IMR-90 (cell line): ENCODE measurements around the gene FAM163A. TPM values are rescaled to one million over a fixed set of nuclear protein-coding genes. Genes with fewer than 3 reads are reported as not detected.

Experiments used
- ATAC-seq: fragments of 200-7000 bp; cut with Tn5 transposase; 2 replicates; pipeline ENCODE4 v1.9.1; 2020; ENCODE audit warnings: low read depth, mild to moderate bottlenecking, moderate library complexity
- BruUV-seq: library from RNA; stranded (reverse); fragments of 400-500 nt; replicated peaks from 2 replicates; lab custom pipeline; 2021; lab: Mats Ljungman, UMichigan
- CTCF ChIA-PET: fragments of 300-600 bp; formaldehyde crosslinking; extraction: SDS; loops from one replicate; lab custom pipeline; 2021; ENCODE audit warnings: antibody characterized with exemption; lab: Yijun Ruan, JAX
- POLR2A ChIA-PET: fragments of 300-600 bp; sonication (Branson Sonifier 250); formaldehyde crosslinking; loops from one replicate; lab custom pipeline; 2022; ENCODE audit warnings: antibody characterized with exemption; ENCODE audit not compliant: unreplicated experiment; lab: Charles Lee
- DNase-seq: peaks from one replicate; pipeline ENCODE4 v3.0.0; 2013
- H2AFZ ChIP-seq: replicated peaks from 2 replicates; pipeline ENCODE3; 2013; ENCODE audit warnings: low read length, mild to moderate bottlenecking; ENCODE audit not compliant: poor library complexity
- H2AK5ac ChIP-seq: 2 replicates; pipeline ENCODE4 v1.6.1; 2013; ENCODE audit warnings: low read depth, low read length, inconsistent platforms
- H2AK9ac ChIP-seq: replicated peaks from 2 replicates; pipeline ENCODE3; 2013; ENCODE audit warnings: mild to moderate bottlenecking, low read depth, low read length, moderate library complexity; ENCODE audit not compliant: poor library complexity
- H2BK120ac ChIP-seq: 2 replicates; pipeline ENCODE4 v1.6.1; 2013; ENCODE audit warnings: low read depth, low read length, inconsistent platforms
- H2BK15ac ChIP-seq: 3 replicates; pipeline ENCODE4 v1.6.1; 2013; ENCODE audit warnings: low read depth, low read length, inconsistent platforms
- H2BK20ac ChIP-seq: 2 replicates; pipeline ENCODE4 v1.6.1; 2013; ENCODE audit warnings: low read depth, mild to moderate bottlenecking, inconsistent platforms, low read length, moderate library complexity
- H2BK5ac ChIP-seq: 2 replicates; pipeline ENCODE4 v1.6.1; 2013; ENCODE audit warnings: mild to moderate bottlenecking, low read depth, low read length, inconsistent platforms; ENCODE audit not compliant: poor library complexity, severe bottlenecking
- H3K14ac ChIP-seq: replicated peaks from 2 replicates; pipeline ENCODE4 v1.6.1; 2013; ENCODE audit warnings: low read depth, low read length, inconsistent platforms
- H3K18ac ChIP-seq: 2 replicates; pipeline ENCODE4 v1.6.1; 2013; ENCODE audit warnings: low read depth, low read length, control low read depth
- H3K23ac ChIP-seq: 2 replicates; pipeline ENCODE4 v1.6.1; 2013; ENCODE audit warnings: low read depth, low read length, inconsistent platforms
- H3K27ac ChIP-seq: 2 replicates; pipeline ENCODE4 v1.5.1; 2013; ENCODE audit warnings: mild to moderate bottlenecking, control low read depth, low read length; ENCODE audit not compliant: insufficient read depth
- H3K27me3 ChIP-seq: 2 replicates; pipeline ENCODE4 v1.6.1; 2013; ENCODE audit warnings: low read length; ENCODE audit not compliant: control insufficient read depth, insufficient read depth
- H3K36me3 ChIP-seq: 2 replicates; pipeline ENCODE4 v1.6.1; 2013; ENCODE audit warnings: low read length, mixed read lengths; ENCODE audit not compliant: control insufficient read depth, insufficient read depth
- H3K4ac ChIP-seq: 2 replicates; pipeline ENCODE4 v1.6.1; 2013; ENCODE audit warnings: low read depth, low read length, inconsistent platforms
- H3K4me1 ChIP-seq: 2 replicates; pipeline ENCODE4 v1.6.1; 2013; ENCODE audit warnings: low read length, mixed read lengths; ENCODE audit not compliant: control insufficient read depth, insufficient read depth
- H3K4me2 ChIP-seq: 2 replicates; pipeline ENCODE4 v1.6.1; 2013; ENCODE audit warnings: low read depth, mild to moderate bottlenecking, control low read depth, low read length, moderate library complexity
- H3K4me3 ChIP-seq: 2 replicates; pipeline ENCODE4 v1.5.1; 2013; ENCODE audit warnings: low read depth, mild to moderate bottlenecking, control low read depth, low read length, moderate library complexity; ENCODE audit not compliant: insufficient read depth
- H3K56ac ChIP-seq: 2 replicates; pipeline ENCODE4 v1.6.1; 2013; ENCODE audit warnings: low read length, inconsistent platforms; ENCODE audit not compliant: insufficient read depth; ENCODE audit errors: extremely low read depth
- H3K79me1 ChIP-seq, 2 experiments: 2 replicates each; pipeline ENCODE4 v1.6.1; 2013; ENCODE audit warnings: low read length in 2 of 2, inconsistent platforms in 1 of 2, low read depth in 1 of 2
- H3K9ac ChIP-seq: 2 replicates; pipeline ENCODE4 v1.6.1; 2013; ENCODE audit warnings: low read depth, low read length, control low read depth
- H3K9me1 ChIP-seq: 2 replicates; pipeline ENCODE4 v1.6.1; 2013; ENCODE audit warnings: low read length, inconsistent platforms; ENCODE audit not compliant: insufficient read depth
- H3K9me3 ChIP-seq: 2 replicates; pipeline ENCODE4 v1.6.1; 2013; ENCODE audit warnings: low read length; ENCODE audit not compliant: control insufficient read depth, insufficient read depth
- H4K20me1 ChIP-seq: 2 replicates; pipeline ENCODE4 v1.6.1; 2013; ENCODE audit warnings: low read length, inconsistent platforms; ENCODE audit not compliant: insufficient read depth
- H4K5ac ChIP-seq: 2 replicates; pipeline ENCODE4 v1.6.1; 2013; ENCODE audit warnings: mild to moderate bottlenecking, low read depth, low read length, control low read depth
- H4K8ac ChIP-seq, 2 experiments: 2 replicates each; pipeline ENCODE4 v1.6.1; 2013; ENCODE audit warnings: low read depth in 2 of 2, low read length in 2 of 2, control low read depth in 1 of 2, inconsistent platforms in 1 of 2
- H4K91ac ChIP-seq: 2 replicates; pipeline ENCODE4 v1.6.1; 2013; ENCODE audit warnings: low read depth, low read length, inconsistent platforms; ENCODE audit not compliant: insufficient read depth
- BHLHE40 ChIP-seq: fragments of 150-350 bp; IDR thresholded peaks from 2 replicates; pipeline ENCODE4 v1.6.1; 2016; ENCODE audit warnings: mild to moderate bottlenecking, low read depth, low read length
- CEBPB ChIP-seq: IDR thresholded peaks from 2 replicates; pipeline ENCODE4 v1.6.1; 2012; ENCODE audit warnings: low read depth, low read length, improper control_type of control experiment
- MAFK ChIP-seq: IDR thresholded peaks from 2 replicates; pipeline ENCODE4 v1.6.1; 2012; ENCODE audit warnings: low read depth, low read length, improper control_type of control experiment
- MXI1 ChIP-seq: IDR thresholded peaks from 2 replicates; pipeline ENCODE4 v1.6.1; 2012; ENCODE audit warnings: low read depth, mild to moderate bottlenecking, low read length, moderate library complexity, borderline replicate concordance
- NFE2L2 ChIP-seq: fragments of 150-350 bp; IDR thresholded peaks from 2 replicates; pipeline ENCODE4 v1.6.1; 2016; ENCODE audit warnings: low read depth, mild to moderate bottlenecking, low read length
- RAD21 ChIP-seq: IDR thresholded peaks from 2 replicates; pipeline ENCODE4 v1.6.1; 2012; ENCODE audit warnings: low read length, improper control_type of control experiment
- SMC3 ChIP-seq: fragments of 150-350 bp; IDR thresholded peaks from 2 replicates; pipeline ENCODE4 v1.6.1; 2016; ENCODE audit warnings: low read depth, mild to moderate bottlenecking, antibody characterized with exemption, low read length, moderate library complexity
- WGBS, 2 experiments: methylation state at CpG; one replicate each; pipeline versions ENCODE4 v1.1.5 to v1.1.7; 2013; ENCODE audit warnings: missing lambda C conversion rate in 2 of 2; ENCODE audit not compliant: insufficient read length in 1 of 2; ENCODE audit errors: extremely low coverage in 2 of 2; 5-methylcytosine and 5-hydroxymethylcytosine counted together
- dilution Hi-C: fragments of 300-500 bp; cut with HindIII; formaldehyde crosslinking; loops from one replicate; pipeline ENCODE4 v1.14.3; 2018; ENCODE audit warnings: low sequenced_read_pairs; ENCODE audit not compliant: unreplicated experiment
- in situ Hi-C: fragments of 300-500 bp; cut with MboI; formaldehyde crosslinking; loops from 3 replicates; pipeline ENCODE4 v1.14.3; 2019; ENCODE audit warnings: low sequenced_read_pairs, inconsistent platforms, mixed read lengths
- intact Hi-C: fragments of 100-400 bp; cut with micrococcal nuclease; formaldehyde crosslinking; loops from 2 replicates; pipeline ENCODE4 v1.10.0; 2022
- polyA plus RNA-seq, 3 experiments: library from polyadenylated mRNA; depleted of rRNA; stranded (reverse); fragments of >200 nt; gene quantifications; 2 replicates each; pipeline ENCODE4 v1.2.3, GENCODE V29; 2012; ENCODE audit warnings: low replicate concordance in 1 of 3
- total RNA-seq: library from RNA; depleted of rRNA; stranded (reverse); fragments of >200 nt; gene quantifications from 2 replicates; pipeline ENCODE4 v1.2.3, GENCODE V29; 2012
- TF ChIP-seq, protein P1 (sequence below): conservative IDR thresholded peaks from 2 replicates; pipeline ENCODE4 v1.5.1; 2012; ENCODE audit warnings: mild to moderate bottlenecking, low read depth, low read length, improper control_type of control experiment

The FAM163A gene
- total and polyA plus RNA-seq, 2 of the 4 experiments (the other 2 are of a cell fraction): not detected

DNA sequence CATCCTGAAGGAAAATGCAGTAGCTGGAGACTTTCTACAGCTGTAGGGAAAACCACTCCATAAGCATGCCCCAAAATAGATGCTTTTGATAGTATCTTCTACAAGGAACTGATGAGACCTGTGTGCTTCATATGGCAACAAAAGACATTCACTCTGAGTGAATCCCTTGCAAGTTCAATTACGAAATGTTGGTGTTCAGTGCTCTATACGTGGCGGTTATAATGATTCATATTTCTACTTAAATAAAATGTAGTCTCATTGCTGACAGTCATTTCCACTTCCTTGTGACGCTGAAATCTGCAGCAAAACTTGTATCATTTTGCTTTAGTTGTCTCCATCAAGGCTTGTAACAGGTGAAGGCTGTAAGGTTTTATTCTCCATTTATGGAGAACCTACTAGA, 113.9 kb downstream of the FAM163A start:
- H4K20me1 ChIP-seq: no peaks in the 10 kb centered on the region
- no peak overlapping the region for H3K4me3 ChIP-seq
- ChIA-PET POLR2A (no interaction called here), CTCF (no interaction called here)
- H2BK120ac ChIP-seq: no peak overlapping the region
- no peaks in the 10 kb centered on the region for H3K9me1 ChIP-seq
- H3K4me1 ChIP-seq: no peaks in the 10 kb centered on the region
- H3K14ac ChIP-seq: no peak overlapping the region
- no peak overlapping the region for H3K9ac ChIP-seq
- H3K56ac ChIP-seq: no peak overlapping the region
- no peak overlapping the region for H4K91ac ChIP-seq
- no peaks in the 10 kb centered on the region for H3K9me3 ChIP-seq
- dilution Hi-C loops (no loop called here), in situ Hi-C loops (loop anchor here (25.0 kb wide), 1 partner anchor 555 kb away; no protein-coding TSS in a partner anchor), intact Hi-C loops (no loop called here)
- DNase-seq (no peak), ATAC-seq (no peak)
- no peak overlapping the region for H2BK20ac ChIP-seq
- no peak overlapping the region for H2AFZ ChIP-seq
- H3K23ac ChIP-seq: no peak overlapping the region
- no peak overlapping the region for H2BK5ac ChIP-seq
- BruUV-seq: no TSS peak
- peaks cover 21% of the 10 kb centered on the region for H3K36me3 ChIP-seq
- H3K4me2 ChIP-seq: no peak overlapping the region
- H2AK9ac ChIP-seq: no peak overlapping the region
- no peak overlapping the region for H4K5ac ChIP-seq
- no peak overlapping the region for H2AK5ac ChIP-seq
- TF ChIP-seq MXI1: no peak
- TF ChIP-seq BHLHE40: no peak
- TF ChIP-seq RAD21: no peak
- TF ChIP-seq SMC3: no peak
- no peak for TF ChIP-seq MAFK
- no peak for TF ChIP-seq NFE2L2
- no peak for TF ChIP-seq CEBPB
- TF ChIP-seq, protein P1, sequence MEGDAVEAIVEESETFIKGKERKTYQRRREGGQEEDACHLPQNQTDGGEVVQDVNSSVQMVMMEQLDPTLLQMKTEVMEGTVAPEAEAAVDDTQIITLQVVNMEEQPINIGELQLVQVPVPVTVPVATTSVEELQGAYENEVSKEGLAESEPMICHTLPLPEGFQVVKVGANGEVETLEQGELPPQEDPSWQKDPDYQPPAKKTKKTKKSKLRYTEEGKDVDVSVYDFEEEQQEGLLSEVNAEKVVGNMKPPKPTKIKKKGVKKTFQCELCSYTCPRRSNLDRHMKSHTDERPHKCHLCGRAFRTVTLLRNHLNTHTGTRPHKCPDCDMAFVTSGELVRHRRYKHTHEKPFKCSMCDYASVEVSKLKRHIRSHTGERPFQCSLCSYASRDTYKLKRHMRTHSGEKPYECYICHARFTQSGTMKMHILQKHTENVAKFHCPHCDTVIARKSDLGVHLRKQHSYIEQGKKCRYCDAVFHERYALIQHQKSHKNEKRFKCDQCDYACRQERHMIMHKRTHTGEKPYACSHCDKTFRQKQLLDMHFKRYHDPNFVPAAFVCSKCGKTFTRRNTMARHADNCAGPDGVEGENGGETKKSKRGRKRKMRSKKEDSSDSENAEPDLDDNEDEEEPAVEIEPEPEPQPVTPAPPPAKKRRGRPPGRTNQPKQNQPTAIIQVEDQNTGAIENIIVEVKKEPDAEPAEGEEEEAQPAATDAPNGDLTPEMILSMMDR: no peak
- no peak overlapping the region for H3K4ac ChIP-seq
- H2BK15ac ChIP-seq: no peak overlapping the region
- no peak overlapping the region for H4K8ac ChIP-seq
- no CpG with 5 or more reads among the region's 4 CpGs for WGBS, 2 experiments
- H3K79me1 ChIP-seq: peaks cover 9 to 14% of the 10 kb centered on the region in 2 experiments; a peak in 2 of 4 replicates
- no peak overlapping the region for H3K27ac ChIP-seq
- no peak overlapping the region for H3K18ac ChIP-seq
- H3K27me3 ChIP-seq: no peaks in the 10 kb centered on the region
